ENCODE data around the gene HIVEP2.

DNA sequence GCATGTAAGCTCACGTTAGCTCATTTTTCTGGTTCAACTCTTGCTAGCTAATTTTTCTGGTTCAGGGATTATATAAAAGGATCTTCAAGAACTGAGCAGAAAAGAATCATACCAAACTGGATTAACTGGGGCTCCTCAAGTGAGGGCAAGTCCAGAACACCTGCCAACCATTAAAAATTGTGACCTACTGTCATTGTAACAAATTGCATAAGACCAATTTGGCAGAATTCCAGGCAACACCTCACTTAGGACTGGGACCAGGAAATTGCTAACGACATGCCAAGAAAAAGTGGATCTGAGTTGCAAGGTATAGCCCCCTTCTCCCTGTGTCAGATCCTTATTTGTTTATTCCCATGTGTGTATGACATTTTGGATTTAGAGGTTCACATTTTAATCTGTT lies 216.6 kb downstream of the HIVEP2 start:
- TF ChIP-seq, protein P1, sequence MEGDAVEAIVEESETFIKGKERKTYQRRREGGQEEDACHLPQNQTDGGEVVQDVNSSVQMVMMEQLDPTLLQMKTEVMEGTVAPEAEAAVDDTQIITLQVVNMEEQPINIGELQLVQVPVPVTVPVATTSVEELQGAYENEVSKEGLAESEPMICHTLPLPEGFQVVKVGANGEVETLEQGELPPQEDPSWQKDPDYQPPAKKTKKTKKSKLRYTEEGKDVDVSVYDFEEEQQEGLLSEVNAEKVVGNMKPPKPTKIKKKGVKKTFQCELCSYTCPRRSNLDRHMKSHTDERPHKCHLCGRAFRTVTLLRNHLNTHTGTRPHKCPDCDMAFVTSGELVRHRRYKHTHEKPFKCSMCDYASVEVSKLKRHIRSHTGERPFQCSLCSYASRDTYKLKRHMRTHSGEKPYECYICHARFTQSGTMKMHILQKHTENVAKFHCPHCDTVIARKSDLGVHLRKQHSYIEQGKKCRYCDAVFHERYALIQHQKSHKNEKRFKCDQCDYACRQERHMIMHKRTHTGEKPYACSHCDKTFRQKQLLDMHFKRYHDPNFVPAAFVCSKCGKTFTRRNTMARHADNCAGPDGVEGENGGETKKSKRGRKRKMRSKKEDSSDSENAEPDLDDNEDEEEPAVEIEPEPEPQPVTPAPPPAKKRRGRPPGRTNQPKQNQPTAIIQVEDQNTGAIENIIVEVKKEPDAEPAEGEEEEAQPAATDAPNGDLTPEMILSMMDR (conservative IDR thresholded peaks at IDR 0.05; ENCODE audit: low read depth, low read length): no peak
- TF ChIP-seq EZH2 (IDR thresholded peaks at IDR 0.05; ENCODE audit: borderline replicate concordance, low read depth, low read length, poor library complexity, severe bottlenecking): no peak

All from A673 (cell line).